ENCODE data around the gene PKNOX2. TPM values are rescaled to one million over a fixed set of nuclear protein-coding genes. Genes with fewer than 3 reads are reported as not detected.

Gene PKNOX2
- total RNA-seq, 1 donor = under 0.01 TPM

DNA sequence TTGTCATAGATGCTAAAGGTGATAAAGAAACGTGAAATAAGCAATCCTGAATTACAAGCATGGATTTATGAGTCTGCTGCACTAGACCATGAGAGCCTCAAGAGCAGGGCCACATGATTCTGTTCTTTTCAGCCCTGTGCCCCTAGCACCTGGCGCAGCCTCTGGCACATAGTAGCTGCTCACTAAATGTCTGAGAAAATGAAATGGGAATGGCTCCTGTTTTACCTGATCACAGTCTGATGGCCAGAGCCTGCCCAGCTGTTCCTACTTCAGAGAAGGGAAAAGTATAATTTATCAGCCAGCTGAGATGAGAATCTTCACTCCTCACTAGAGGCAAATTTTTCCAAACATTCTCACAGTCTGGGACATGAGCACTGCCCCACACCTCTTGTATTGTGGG, 10.7 kb upstream of the PKNOX2 start:
- TF ChIP-seq, protein P1, sequence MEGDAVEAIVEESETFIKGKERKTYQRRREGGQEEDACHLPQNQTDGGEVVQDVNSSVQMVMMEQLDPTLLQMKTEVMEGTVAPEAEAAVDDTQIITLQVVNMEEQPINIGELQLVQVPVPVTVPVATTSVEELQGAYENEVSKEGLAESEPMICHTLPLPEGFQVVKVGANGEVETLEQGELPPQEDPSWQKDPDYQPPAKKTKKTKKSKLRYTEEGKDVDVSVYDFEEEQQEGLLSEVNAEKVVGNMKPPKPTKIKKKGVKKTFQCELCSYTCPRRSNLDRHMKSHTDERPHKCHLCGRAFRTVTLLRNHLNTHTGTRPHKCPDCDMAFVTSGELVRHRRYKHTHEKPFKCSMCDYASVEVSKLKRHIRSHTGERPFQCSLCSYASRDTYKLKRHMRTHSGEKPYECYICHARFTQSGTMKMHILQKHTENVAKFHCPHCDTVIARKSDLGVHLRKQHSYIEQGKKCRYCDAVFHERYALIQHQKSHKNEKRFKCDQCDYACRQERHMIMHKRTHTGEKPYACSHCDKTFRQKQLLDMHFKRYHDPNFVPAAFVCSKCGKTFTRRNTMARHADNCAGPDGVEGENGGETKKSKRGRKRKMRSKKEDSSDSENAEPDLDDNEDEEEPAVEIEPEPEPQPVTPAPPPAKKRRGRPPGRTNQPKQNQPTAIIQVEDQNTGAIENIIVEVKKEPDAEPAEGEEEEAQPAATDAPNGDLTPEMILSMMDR (IDR thresholded peaks at IDR 0.05; ENCODE audit: extremely low read depth, low read depth, low read length) = no peak
- H3K9me3 ChIP-seq (ENCODE audit: low read depth, low read length) = no peaks in the 10 kb centered on the region
- no peak overlapping the region for H3K27ac ChIP-seq (ENCODE audit: low read depth, low read length)
- no peak overlapping the region for H3K4me3 ChIP-seq (ENCODE audit: insufficient read depth, low read length)
- H2AFZ ChIP-seq (ENCODE audit: low read length) = no peak overlapping the region
- no peak overlapping the region for H3K4me2 ChIP-seq (ENCODE audit: insufficient read depth, low read length)
- no peaks in the 10 kb centered on the region for H3K79me2 ChIP-seq (ENCODE audit: insufficient read depth, low read length)
- H3K27me3 ChIP-seq (ENCODE audit: insufficient read depth, low read length) = no peaks in the 10 kb centered on the region
- no peak for DNase-seq (ENCODE audit: insufficient read length, low spot score, missing footprints)
- H4K20me1 ChIP-seq (ENCODE audit: insufficient read depth, low read length) = no peaks in the 10 kb centered on the region
- H3K4me1 ChIP-seq (ENCODE audit: insufficient read depth, low read length) = no peaks in the 10 kb centered on the region
- H3K36me3 ChIP-seq (ENCODE audit: insufficient read depth, low read length) = no peaks in the 10 kb centered on the region

DNA sequence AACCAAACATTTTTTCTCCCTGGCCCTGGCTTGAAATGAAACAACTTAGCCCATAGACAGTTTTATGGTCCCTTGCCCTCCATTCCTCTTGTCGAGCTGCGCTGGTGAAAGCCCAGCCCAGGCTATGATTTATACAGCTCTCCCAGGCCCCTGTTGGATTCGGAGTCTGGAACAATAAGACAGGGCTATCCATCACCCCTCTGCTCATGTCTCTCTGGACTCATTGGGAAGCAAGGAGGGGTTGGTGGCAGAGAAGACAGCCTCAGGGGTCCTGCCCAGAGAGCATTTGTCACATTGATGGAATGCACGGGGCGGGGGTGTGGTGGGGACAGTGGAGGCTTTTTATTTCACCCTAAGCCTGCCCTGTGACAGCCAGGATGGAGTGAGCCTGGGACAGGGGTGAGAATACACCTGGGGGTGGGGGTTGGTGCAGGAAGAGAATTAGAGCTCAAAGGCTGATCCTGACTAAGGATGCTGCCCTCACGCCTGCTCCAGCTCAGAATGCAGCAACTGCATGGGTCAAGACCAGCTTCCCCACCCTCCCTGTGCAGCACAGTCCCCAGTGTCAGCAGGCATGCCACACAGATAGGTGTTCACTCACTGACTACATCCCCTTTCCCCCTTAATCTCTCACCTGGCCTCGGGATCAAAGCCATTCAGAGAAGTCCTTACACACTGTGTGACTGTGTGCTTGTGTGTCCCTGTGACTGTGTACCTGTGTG, 10.0 kb upstream of the PKNOX2 start:
- Histone ChIP-seq H2AFZ (ENCODE audit: low read length) (no peak overlapping the region), H3K4me2 (ENCODE audit: insufficient read depth, low read length) (no peak overlapping the region), H3K79me2 (ENCODE audit: insufficient read depth, low read length) (no peaks in the 10 kb centered on the region), H3K4me3 (ENCODE audit: insufficient read depth, low read length) (no peak overlapping the region), H3K27me3 (ENCODE audit: insufficient read depth, low read length) (no peaks in the 10 kb centered on the region), H3K27ac (ENCODE audit: low read depth, low read length) (no peak overlapping the region), H3K36me3 (ENCODE audit: insufficient read depth, low read length) (no peaks in the 10 kb centered on the region), H4K20me1 (ENCODE audit: insufficient read depth, low read length) (no peaks in the 10 kb centered on the region), H3K9me3 (ENCODE audit: low read depth, low read length) (no peaks in the 10 kb centered on the region), H3K4me1 (ENCODE audit: insufficient read depth, low read length) (no peaks in the 10 kb centered on the region)
- no peak for DNase-seq (ENCODE audit: insufficient read length, low spot score, missing footprints)
- TF ChIP-seq, protein P1 (IDR thresholded peaks at IDR 0.05; ENCODE audit: extremely low read depth, low read depth, low read length) = no peak

DNA sequence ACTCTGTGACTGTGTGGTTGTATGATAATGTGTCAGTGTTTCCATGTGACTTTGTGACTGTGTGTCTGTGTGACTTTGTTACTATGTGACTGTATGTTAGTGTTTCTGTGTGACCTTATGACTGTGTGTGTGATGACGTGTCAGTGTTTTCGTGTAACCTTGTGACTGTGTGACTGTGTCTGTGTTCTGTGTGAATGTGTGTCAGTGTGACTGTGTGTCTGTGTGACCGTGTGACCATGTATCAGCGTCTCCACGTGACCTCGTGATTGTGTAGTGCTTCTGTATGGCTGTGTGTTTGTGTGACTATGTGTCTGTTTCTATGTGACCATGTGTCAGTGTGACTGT, 9.5 kb upstream of the PKNOX2 start:
- no peaks in the 10 kb centered on the region for H3K4me1 ChIP-seq (ENCODE audit: insufficient read depth, low read length)
- no peak overlapping the region for H3K4me3 ChIP-seq (ENCODE audit: insufficient read depth, low read length)
- H3K9me3 ChIP-seq (ENCODE audit: low read depth, low read length) = no peaks in the 10 kb centered on the region
- TF ChIP-seq, protein P1 (IDR thresholded peaks at IDR 0.05; ENCODE audit: extremely low read depth, low read depth, low read length) = no peak
- H4K20me1 ChIP-seq (ENCODE audit: insufficient read depth, low read length) = no peaks in the 10 kb centered on the region
- no peaks in the 10 kb centered on the region for H3K79me2 ChIP-seq (ENCODE audit: insufficient read depth, low read length)
- no peak overlapping the region for H3K4me2 ChIP-seq (ENCODE audit: insufficient read depth, low read length)
- DNase-seq (ENCODE audit: insufficient read length, low spot score, missing footprints) = no peak
- H3K36me3 ChIP-seq (ENCODE audit: insufficient read depth, low read length) = no peaks in the 10 kb centered on the region
- no peak overlapping the region for H3K27ac ChIP-seq (ENCODE audit: low read depth, low read length)
- H2AFZ ChIP-seq (ENCODE audit: low read length) = no peak overlapping the region
- H3K27me3 ChIP-seq (ENCODE audit: insufficient read depth, low read length) = no peaks in the 10 kb centered on the region

DNA sequence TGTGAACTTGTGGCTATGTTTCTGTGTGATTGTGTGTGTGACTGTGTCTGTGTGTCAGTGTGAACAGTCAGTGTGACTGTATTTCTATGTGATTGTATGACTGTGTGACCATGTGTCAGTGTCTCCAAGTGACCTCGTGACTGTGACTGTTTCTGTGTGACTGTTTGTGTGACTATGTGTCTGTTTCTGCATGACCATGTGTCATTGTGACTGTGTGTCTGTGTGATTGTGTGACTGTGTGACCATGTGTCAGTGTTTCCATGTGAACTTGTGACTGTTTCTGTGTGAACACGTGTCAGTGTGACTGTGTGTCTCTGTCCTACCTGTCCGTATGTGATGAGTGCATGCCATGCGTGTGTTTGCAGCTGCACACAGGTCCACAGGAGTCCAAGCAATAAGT, 8.8 kb upstream of the PKNOX2 start:
- no peak overlapping the region for H2AFZ ChIP-seq (ENCODE audit: low read length)
- no peak overlapping the region for H3K27ac ChIP-seq (ENCODE audit: low read depth, low read length)
- no peaks in the 10 kb centered on the region for H3K4me1 ChIP-seq (ENCODE audit: insufficient read depth, low read length)
- H3K36me3 ChIP-seq (ENCODE audit: insufficient read depth, low read length) = no peaks in the 10 kb centered on the region
- no peak for DNase-seq (ENCODE audit: insufficient read length, low spot score, missing footprints)
- H3K79me2 ChIP-seq (ENCODE audit: insufficient read depth, low read length) = no peaks in the 10 kb centered on the region
- no peaks in the 10 kb centered on the region for H4K20me1 ChIP-seq (ENCODE audit: insufficient read depth, low read length)
- H3K4me3 ChIP-seq (ENCODE audit: insufficient read depth, low read length) = no peak overlapping the region
- H3K27me3 ChIP-seq (ENCODE audit: insufficient read depth, low read length) = no peaks in the 10 kb centered on the region
- TF ChIP-seq, protein P1 (IDR thresholded peaks at IDR 0.05; ENCODE audit: extremely low read depth, low read depth, low read length) = no peak
- H3K4me2 ChIP-seq (ENCODE audit: insufficient read depth, low read length) = no peak overlapping the region
- H3K9me3 ChIP-seq (ENCODE audit: low read depth, low read length) = no peaks in the 10 kb centered on the region

Measured in osteoblast (primary cell).